GM23338 (cell line): ENCODE results near the gene YIPF3. TPM values are rescaled to one million over a fixed set of nuclear protein-coding genes. Genes with fewer than 3 reads are reported as not detected.
"Not testable (repeated sequence)": the region's sequence is repeated elsewhere in the genome, so short reads cannot be mapped to it uniquely, and the experiment has no call there.

Source experiments
- ATAC-seq: fragments of 200-7000 bp; cut with Tn5 transposase; 3 replicates; pipeline ENCODE4 v1.9.1; 2020
- DNase-seq: peaks from one replicate; pipeline ENCODE4 v3.0.0-alpha.2; 2015; ENCODE audit warnings: low spot score
- H2AFZ ChIP-seq: fragments of 200-600 bp; sonication (generic); 2 replicates; pipeline ENCODE4 v1.8.0; 2016; ENCODE audit warnings: antibody characterized with exemption, mild to moderate bottlenecking, moderate library complexity
- H3F3A ChIP-seq: fragments of 200-600 bp; sonication (generic); replicated peaks from 2 replicates; pipeline ENCODE4 v1.8.0; 2017; ENCODE audit warnings: antibody characterized with exemption, mixed run types, low read depth
- H3K27ac ChIP-seq: fragments of 200-600 bp; sonication (generic); 2 replicates; pipeline ENCODE4 v1.6.1; 2016; ENCODE audit warnings: low read depth
- H3K27me3 ChIP-seq: fragments of 200-600 bp; sonication (generic); 2 replicates; pipeline ENCODE4 v1.8.0; 2016; ENCODE audit warnings: mild to moderate bottlenecking, mixed run types, moderate library complexity; ENCODE audit not compliant: insufficient read depth
- H3K36me3 ChIP-seq: fragments of 200-600 bp; sonication (generic); 2 replicates; pipeline ENCODE4 v1.8.0; 2016; ENCODE audit warnings: mild to moderate bottlenecking; ENCODE audit not compliant: insufficient read depth
- H3K4me1 ChIP-seq: fragments of 200-600 bp; sonication (generic); 2 replicates; pipeline ENCODE4 v1.8.0; 2016; ENCODE audit warnings: mild to moderate bottlenecking, moderate library complexity; ENCODE audit not compliant: insufficient read depth
- H3K4me2 ChIP-seq: fragments of 200-600 bp; sonication (generic); 2 replicates; pipeline ENCODE4 v1.7.1; 2017; ENCODE audit warnings: mixed run types
- H3K4me3 ChIP-seq: fragments of 200-600 bp; sonication (generic); 2 replicates; pipeline ENCODE4 v1.6.1; 2016; ENCODE audit warnings: mixed run types
- H3K79me2 ChIP-seq: fragments of 200-600 bp; sonication (generic); replicated peaks from 2 replicates; pipeline ENCODE4 v1.8.0; 2017; ENCODE audit warnings: mild to moderate bottlenecking; ENCODE audit not compliant: insufficient read depth
- H3K9me2 ChIP-seq: fragments of 200-600 bp; sonication (generic); 2 replicates; pipeline ENCODE4 v1.8.0; 2017; ENCODE audit not compliant: insufficient read depth
- H4K20me1 ChIP-seq: fragments of 200-600 bp; sonication (generic); replicated peaks from 2 replicates; pipeline ENCODE4 v1.8.0; 2017; ENCODE audit warnings: mild to moderate bottlenecking; ENCODE audit not compliant: insufficient read depth
- H3K27ac Mint-ChIP-seq: 2 replicates; pipeline ENCODE4 v1.8.0; 2020; ENCODE audit warnings: inconsistent platforms, mild to moderate bottlenecking, moderate library complexity, mixed read lengths
- H3K27me3 Mint-ChIP-seq: 3 replicates; pipeline ENCODE4 v1.8.0; 2022; ENCODE audit warnings: low read depth, mild to moderate bottlenecking, moderate library complexity, mixed read lengths, inconsistent platforms; ENCODE audit not compliant: insufficient read depth, poor library complexity
- H3K36me3 Mint-ChIP-seq: 3 replicates; pipeline ENCODE4 v1.8.0; 2021; ENCODE audit warnings: low read depth, mild to moderate bottlenecking, inconsistent platforms, moderate library complexity, mixed read lengths
- H3K4me1 Mint-ChIP-seq: 3 replicates; pipeline ENCODE4 v1.8.0; 2020; ENCODE audit warnings: mild to moderate bottlenecking, inconsistent platforms, mixed read lengths
- H3K4me3 Mint-ChIP-seq: 3 replicates; pipeline ENCODE4 v1.8.0; 2021; ENCODE audit warnings: moderate library complexity, mild to moderate bottlenecking, inconsistent platforms, mixed read lengths
- H3K9me3 Mint-ChIP-seq: 3 replicates; pipeline ENCODE4 v1.8.0; 2020; ENCODE audit warnings: moderate library complexity, mild to moderate bottlenecking, inconsistent platforms, mixed read lengths
- CREB1 ChIP-seq: fragments of 250-450 bp; sonication (Bioruptor Pico); IDR thresholded peaks from 2 replicates; pipeline ENCODE4 v1.5.0; 2020; ENCODE audit warnings: low read depth, mild to moderate bottlenecking, moderate library complexity
- CTCF ChIP-seq, 2 experiments: fragments of 200-600 bp in 1 of 2; sonication (generic) in 1 of 2; conservative IDR thresholded peaks; 2 replicates each; pipeline versions ENCODE4 v1.5.1 to v1.6.1; 2016 to 2017; ENCODE audit warnings: antibody characterized with exemption in 2 of 2, low read depth in 2 of 2, mild to moderate bottlenecking in 2 of 2, moderate library complexity in 1 of 2
- EZH2phosphoT487 ChIP-seq: fragments of 200-600 bp; sonication (generic); IDR thresholded peaks from one replicate; pipeline ENCODE4 v1.8.1; 2018; ENCODE audit warnings: antibody characterized with exemption; ENCODE audit not compliant: unreplicated experiment
- NANOG ChIP-seq: IDR thresholded peaks from 2 replicates; pipeline ENCODE4 v1.6.1; 2016; ENCODE audit warnings: antibody characterized with exemption, borderline replicate concordance
- POLR2AphosphoS5 ChIP-seq: IDR thresholded peaks from 2 replicates; pipeline ENCODE4 v1.6.1; 2016; ENCODE audit warnings: antibody characterized with exemption, low read depth
- STAT1 ChIP-seq: IDR thresholded peaks from one replicate; pipeline ENCODE4 v1.6.1; 2016; ENCODE audit warnings: antibody characterized with exemption; ENCODE audit not compliant: unreplicated experiment
- ZNF114 ChIP-seq: fragments of 250-450 bp; sonication (Bioruptor Pico); IDR thresholded peaks from 2 replicates; pipeline ENCODE4 v1.5.0; 2020; ENCODE audit warnings: mild to moderate bottlenecking, moderate library complexity
- ZNF462 ChIP-seq: fragments of 250-450 bp; sonication (Bioruptor Pico); IDR thresholded peaks from 2 replicates; pipeline ENCODE4 v1.5.0; 2020; ENCODE audit warnings: mild to moderate bottlenecking, moderate library complexity
- polyA plus RNA-seq: library from polyadenylated mRNA; unstranded; fragments of >200 nt; fragmentation: Nextera tagmentation; extraction: Ambion mirVana; gene quantifications from 2 replicates; pipeline ENCODE4 v1.2.1, GENCODE V29; 2016
- total RNA-seq: library from RNA; depleted of rRNA; stranded (reverse); fragments of >200 nt; shearing (Covaris generic); gene quantifications from 2 replicates; pipeline ENCODE4 v1.2.3, GENCODE V29; 2014

YIPF3 gene
- total and polyA plus RNA-seq, 2 experiments from 2014 or later: 64.4 to 94.3 TPM

- no peak overlapping the region for H2AFZ ChIP-seq
- H3K36me3 Mint-ChIP-seq: peaks cover 77% of the 10 kb centered on the region
- 0 out of 2 replicates have a peak, but pooled peaks cover 5% of the 10 kb centered on the region for H3F3A ChIP-seq
- H3K27ac Mint-ChIP-seq: no peak overlapping the region
- no peak overlapping the region for H3K4me3 Mint-ChIP-seq
- peaks cover 65% of the 10 kb centered on the region for H3K36me3 ChIP-seq
- H3K4me3 ChIP-seq: no peak overlapping the region
- DNase-seq (no peak), ATAC-seq (no peak)
- H3K9me3 Mint-ChIP-seq: no peaks in the 10 kb centered on the region
- no peak overlapping the region for H3K27ac ChIP-seq
- H3K9me2 ChIP-seq: no peaks in the 10 kb centered on the region
- H3K27me3 Mint-ChIP-seq: peaks cover 1% of the 10 kb centered on the region
- H3K79me2 ChIP-seq: no peaks in the 10 kb centered on the region
- no peaks in the 10 kb centered on the region for H3K4me1 Mint-ChIP-seq
- TF ChIP-seq STAT1 (no peak), EZH2phosphoT487 (no peak), CREB1 (no peak), ZNF114 (CRISPR knock-in tag) (no peak), NANOG (no peak), POLR2AphosphoS5 (no peak), ZNF462 (CRISPR knock-in tag) (no peak), CTCF (conservative IDR thresholded peaks at IDR 0.05; ENCODE audit: low read depth in 2 of 2) (no peak)
- no peaks in the 10 kb centered on the region for H3K27me3 ChIP-seq
- no peak overlapping the region for H3K4me2 ChIP-seq
- peaks cover 13% of the 10 kb centered on the region for H4K20me1 ChIP-seq
- H3K4me1 ChIP-seq: no peaks in the 10 kb centered on the region
Measured at GRCh38 chr6:43540507-43540906, 23.8 kb upstream of the YIPF3 start.

GRCh38 chr6:43539409-43539808 is 22.7 kb upstream of the YIPF3 start:
- not testable (repeated sequence) for H3K79me2 ChIP-seq, H3K4me1 ChIP-seq, H3F3A ChIP-seq, H3K4me3 ChIP-seq, H3K27me3 Mint-ChIP-seq, H3K9me2 ChIP-seq, H3K4me1 Mint-ChIP-seq, H3K27me3 ChIP-seq, H3K4me3 Mint-ChIP-seq, H3K4me2 ChIP-seq, H2AFZ ChIP-seq, H3K9me3 Mint-ChIP-seq, ATAC-seq, H3K27ac ChIP-seq, DNase-seq, H3K27ac Mint-ChIP-seq
- Histone ChIP-seq H4K20me1 (peaks cover 13% of the 10 kb centered on the region), H3K36me3 (peaks cover 56% of the 10 kb centered on the region)
- peaks cover 73% of the 10 kb centered on the region for H3K36me3 Mint-ChIP-seq

GRCh38 chr6:43538986-43539385 is 22.3 kb upstream of the YIPF3 start:
- not testable (repeated sequence) for H3K27ac ChIP-seq, H3K4me3 Mint-ChIP-seq, H3K79me2 ChIP-seq, H2AFZ ChIP-seq, DNase-seq, H3K27me3 Mint-ChIP-seq, H3K4me2 ChIP-seq, H3K4me1 Mint-ChIP-seq, H3K27me3 ChIP-seq, H3K9me3 Mint-ChIP-seq, ATAC-seq, H3K4me3 ChIP-seq, H3F3A ChIP-seq, H3K9me2 ChIP-seq, H3K27ac Mint-ChIP-seq, H3K4me1 ChIP-seq
- peaks cover 71% of the 10 kb centered on the region for H3K36me3 Mint-ChIP-seq
- Histone ChIP-seq H4K20me1 (peaks cover 13% of the 10 kb centered on the region), H3K36me3 (peaks cover 55% of the 10 kb centered on the region)
